ENCODE measurements around the gene EEIG2.
A peak's percentile ranks its signal among the peaks of the same experiment; 100 is the strongest.

The EEIG2 gene

DNA sequence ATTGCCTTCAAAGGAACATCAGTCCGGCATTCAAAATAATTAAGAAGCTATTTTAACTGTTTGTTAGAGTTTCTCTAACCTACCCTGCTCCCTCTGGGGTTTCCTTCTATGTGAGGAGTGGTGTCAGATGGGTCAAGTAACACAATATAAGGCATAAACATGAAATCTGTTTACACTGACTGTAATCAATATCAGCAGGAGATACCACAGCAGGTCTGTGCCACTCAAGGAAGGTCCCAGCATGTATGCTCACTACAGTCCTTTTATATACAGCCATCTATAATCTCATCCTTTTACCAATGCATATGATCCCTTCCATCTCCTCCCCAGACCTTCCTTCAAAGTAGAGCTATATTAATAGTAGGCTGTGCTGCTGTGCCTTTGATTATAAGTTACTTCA, 25.4 kb downstream of the EEIG2 start:
- DNase-seq = no peak

- DNase-seq = no peak
Observed at GRCh38 chr1:108590441-108590840, 30.5 kb downstream of the EEIG2 start.

DNA sequence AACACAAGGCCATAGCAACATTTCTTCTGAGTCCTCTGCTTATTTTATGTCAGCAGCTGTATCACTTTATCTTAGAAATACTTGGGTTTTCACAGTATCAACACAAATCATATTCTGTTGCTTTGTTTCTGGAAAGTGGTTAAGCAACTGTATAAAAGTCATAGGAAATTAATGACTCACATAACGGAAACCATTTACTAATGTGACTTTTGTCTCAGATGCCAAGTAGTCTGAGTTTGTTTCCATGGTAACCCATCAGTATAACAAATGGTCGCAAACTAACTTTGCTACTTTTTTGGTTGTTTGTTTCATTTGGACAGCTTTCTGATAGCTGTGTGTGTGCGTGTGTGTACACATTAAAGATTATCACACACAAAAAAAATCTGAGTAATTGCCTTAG, 31.1 kb downstream of the EEIG2 start:
- DNase-seq = peak; percentile 43 to 85

DNA sequence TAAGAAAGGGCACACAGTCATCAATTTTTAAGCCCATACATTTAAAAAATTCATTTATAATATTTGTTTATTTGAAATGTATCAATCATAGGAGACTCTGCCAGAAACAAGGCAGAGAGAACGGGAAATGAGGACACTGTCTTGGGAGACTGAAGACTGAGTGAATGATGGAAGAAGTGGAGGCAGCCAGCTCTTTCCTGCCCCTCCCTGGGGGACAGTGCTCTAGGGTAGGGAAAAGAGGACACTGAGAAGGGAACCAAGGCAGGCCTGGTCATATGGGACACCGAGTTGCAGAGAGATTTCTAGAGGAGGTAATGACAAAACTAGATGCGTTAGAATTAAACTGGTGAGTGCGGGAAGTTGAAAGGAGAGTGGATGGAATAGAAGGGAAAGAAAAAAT, 31.6 kb downstream of the EEIG2 start:
- peak in 1 of 2 donors; percentile 9 for DNase-seq

GRCh38 chr1:108592030-108592759, 32.3 kb downstream of the EEIG2 start:
- DNase-seq = peak; percentile 26 to 41

DNA sequence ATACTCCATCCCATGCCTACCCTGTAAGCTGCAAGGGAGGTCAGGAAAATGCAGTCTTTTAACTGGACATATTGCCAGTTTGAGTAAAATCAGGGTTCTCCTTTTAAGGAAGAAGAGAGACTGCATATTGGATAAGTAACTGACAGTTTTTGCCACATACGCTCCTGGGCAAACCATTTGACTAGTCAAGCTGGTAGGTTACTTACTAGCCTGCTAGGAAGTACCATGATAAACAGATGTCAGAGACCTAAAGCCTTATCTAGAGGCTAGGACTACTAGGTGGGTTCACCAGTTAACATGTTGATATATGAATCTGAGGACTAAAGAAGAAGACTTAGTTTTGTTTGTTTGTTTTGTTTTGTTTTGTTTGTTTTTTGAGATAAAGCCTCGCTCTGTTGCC, 33.5 kb downstream of the EEIG2 start:
- no peak for DNase-seq

- DNase-seq = no peak
Observed at GRCh38 chr1:108595507-108595906, 35.6 kb downstream of the EEIG2 start.

GRCh38 chr1:108597041-108597440, 37.1 kb downstream of the EEIG2 start:
- DNase-seq = no peak

- DNase-seq = no peak
Observed at GRCh38 chr1:108598340-108598739, 38.4 kb downstream of the EEIG2 start.

- no peak for DNase-seq
Observed at GRCh38 chr1:108600504-108600903, 40.6 kb downstream of the EEIG2 start.

- DNase-seq = no peak
Observed at GRCh38 chr1:108601708-108602410, 42.0 kb downstream of the EEIG2 start.

DNA sequence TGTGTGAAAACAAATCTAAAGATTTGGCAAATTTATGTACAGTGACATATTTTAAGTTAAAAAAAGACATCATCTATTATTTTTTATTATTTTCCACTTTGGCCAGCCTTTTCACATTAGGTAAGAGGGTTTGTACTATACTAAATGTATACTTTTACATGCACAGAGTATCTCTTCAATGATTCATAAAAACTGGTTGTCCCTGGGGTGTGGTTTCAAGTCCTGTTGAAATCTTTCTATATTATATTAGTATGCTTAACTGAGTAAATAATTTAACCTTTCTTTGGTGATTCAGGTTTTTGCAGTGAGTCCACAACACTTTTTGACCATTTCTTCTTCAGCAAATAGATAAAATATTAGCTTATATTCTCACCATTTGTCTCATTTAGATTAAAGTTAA, 45.7 kb downstream of the EEIG2 start:
- DNase-seq = no peak

DNA sequence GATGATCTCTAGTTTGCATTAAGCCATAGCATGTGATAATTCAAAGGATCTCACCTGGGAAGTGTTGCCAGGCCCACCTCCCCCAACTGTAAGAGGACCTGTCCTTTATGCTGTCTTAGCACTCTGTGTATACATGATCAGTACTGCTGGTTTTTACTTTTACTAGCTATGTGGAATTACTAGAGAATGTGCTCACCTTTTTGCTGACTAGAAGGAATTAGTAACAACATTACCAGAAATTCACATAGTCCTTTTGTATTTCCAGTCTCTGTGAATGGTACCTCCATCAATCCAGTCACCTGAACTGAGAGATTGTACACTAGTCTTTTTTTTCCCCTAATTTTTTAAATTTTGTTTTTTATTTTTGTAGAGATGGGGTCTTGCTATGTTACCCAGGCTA, 46.6 kb downstream of the EEIG2 start:
- DNase-seq = no peak

- no peak for DNase-seq
Observed at GRCh38 chr1:108609483-108610049, 49.7 kb downstream of the EEIG2 start.
